PC-3 (cell line): ENCODE results near the gene MDC1.

Experiments used
- EZH2 ChIP-seq: fragments of 300-600 bp; sonication (generic); IDR thresholded peaks from one replicate; pipeline ENCODE4 v1.6.1; 2017; ENCODE audit warnings: antibody characterized with exemption, mild to moderate bottlenecking, low read length; ENCODE audit not compliant: unreplicated experiment
- TF ChIP-seq, protein P1 (sequence below): fragments of 300-600 bp; sonication (generic); conservative IDR thresholded peaks from 2 replicates; pipeline ENCODE4 v1.5.1; 2017; ENCODE audit warnings: antibody characterized with exemption, low read depth, mild to moderate bottlenecking, low read length

GRCh38 chr6:30689022-30689865, 27.8 kb downstream of the MDC1 start:
- TF ChIP-seq, protein P1, sequence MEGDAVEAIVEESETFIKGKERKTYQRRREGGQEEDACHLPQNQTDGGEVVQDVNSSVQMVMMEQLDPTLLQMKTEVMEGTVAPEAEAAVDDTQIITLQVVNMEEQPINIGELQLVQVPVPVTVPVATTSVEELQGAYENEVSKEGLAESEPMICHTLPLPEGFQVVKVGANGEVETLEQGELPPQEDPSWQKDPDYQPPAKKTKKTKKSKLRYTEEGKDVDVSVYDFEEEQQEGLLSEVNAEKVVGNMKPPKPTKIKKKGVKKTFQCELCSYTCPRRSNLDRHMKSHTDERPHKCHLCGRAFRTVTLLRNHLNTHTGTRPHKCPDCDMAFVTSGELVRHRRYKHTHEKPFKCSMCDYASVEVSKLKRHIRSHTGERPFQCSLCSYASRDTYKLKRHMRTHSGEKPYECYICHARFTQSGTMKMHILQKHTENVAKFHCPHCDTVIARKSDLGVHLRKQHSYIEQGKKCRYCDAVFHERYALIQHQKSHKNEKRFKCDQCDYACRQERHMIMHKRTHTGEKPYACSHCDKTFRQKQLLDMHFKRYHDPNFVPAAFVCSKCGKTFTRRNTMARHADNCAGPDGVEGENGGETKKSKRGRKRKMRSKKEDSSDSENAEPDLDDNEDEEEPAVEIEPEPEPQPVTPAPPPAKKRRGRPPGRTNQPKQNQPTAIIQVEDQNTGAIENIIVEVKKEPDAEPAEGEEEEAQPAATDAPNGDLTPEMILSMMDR = no peak
- TF ChIP-seq EZH2 = no peak
